Gastroesophageal sphincter (tissue), 4 donors: ENCODE data around the gene NRBP1. TPM values are rescaled to one million over a fixed set of nuclear protein-coding genes. Genes with fewer than 3 reads are reported as not detected.

Experiments
- ATAC-seq: fragments of 150-250 bp; one replicate; pipeline ENCODE4 v1.9.1; 2016; ENCODE audit warnings: mild to moderate bottlenecking, moderate library complexity
- H3K27ac ChIP-seq, 4 donors: fragments of 200-600 bp; sonication (generic) in 3 of 4; 1 replicate in 3 of 4; 2 replicates in 1 of 4; pipeline ENCODE4 v1.5.1; 2016 to 2019
- H3K27me3 ChIP-seq: fragments of 200-600 bp; sonication (generic); one replicate; pipeline ENCODE4 v1.5.1; 2019
- H3K36me3 ChIP-seq, 2 donors: fragments of 200-600 bp; sonication (generic); one replicate each; pipeline ENCODE4 v1.5.1; 2019; ENCODE audit warnings: control low read depth in 1 of 2
- H3K4me1 ChIP-seq, 3 donors: fragments of 200-600 bp; sonication (generic); 1 replicate in 2 of 3; 2 replicates in 1 of 3; pipeline ENCODE4 v1.5.1; 2016 to 2019; ENCODE audit warnings: control low read depth in 2 of 3
- H3K4me3 ChIP-seq, 2 donors: fragments of 200-600 bp; sonication (generic); one replicate each; pipeline ENCODE4 v1.5.1; 2019; ENCODE audit warnings: mild to moderate bottlenecking in 1 of 2, moderate library complexity in 1 of 2
- H3K9me3 ChIP-seq, 3 donors: fragments of 200-600 bp; sonication (generic); one replicate each; pipeline ENCODE4 v1.5.1; 2017 to 2019; ENCODE audit warnings: control low read depth in 2 of 3
- CTCF ChIP-seq, 4 experiments: fragments of 200-600 bp in 2 of 4; fragments of 450-650 bp in 2 of 4; sonication (generic) in 1 of 4; IDR thresholded peaks; one replicate each; pipeline ENCODE4 v1.5.1; 2017 to 2019; ENCODE audit warnings: antibody characterized with exemption in 4 of 4, mild to moderate bottlenecking in 2 of 4, moderate library complexity in 2 of 4
- EP300 ChIP-seq: sonication (generic); formaldehyde crosslinking; IDR thresholded peaks from one replicate; pipeline ENCODE4 v1.6.1; 2017; ENCODE audit warnings: antibody characterized with exemption, mild to moderate bottlenecking
- POLR2A ChIP-seq, 2 donors: fragments of 450-650 bp; IDR thresholded peaks; one replicate each; pipeline ENCODE4 v1.6.1; 2017; ENCODE audit warnings: antibody characterized with exemption in 2 of 2, mild to moderate bottlenecking in 2 of 2, moderate library complexity in 1 of 2
- POLR2AphosphoS5 ChIP-seq: sonication (generic); formaldehyde crosslinking; IDR thresholded peaks from one replicate; pipeline ENCODE4 v1.6.1; 2017; ENCODE audit warnings: antibody characterized with exemption
- WGBS, 2 donors: methylation state at CpG; one replicate each; pipeline ENCODE4 v1.1.5; 2018; ENCODE audit warnings: low coverage in 1 of 2; 5-methylcytosine and 5-hydroxymethylcytosine counted together
- total RNA-seq, 4 donors: library from RNA; depleted of rRNA; stranded (reverse); fragments of >200 nt; gene quantifications; one replicate each; pipeline ENCODE4 v1.1.0, GENCODE V29; 2016

Gene NRBP1
- total RNA-seq, 4 donors from 2014 or later: 78.5 to 90.7 (median 89.1) TPM

GRCh38 chr2:27398962-27399361 lies 29.5 kb upstream of the NRBP1 start:
- Histone ChIP-seq H3K9me3 (no peaks in the 10 kb centered on the region), H3K4me3 (no peak overlapping the region), H3K27me3 (no peaks in the 10 kb centered on the region), H3K36me3 (no peaks in the 10 kb centered on the region), H3K27ac (no peak overlapping the region), H3K4me1 (no peaks in the 10 kb centered on the region)
- WGBS, 2 donors: 96% methylated on average over 5 of the region's 5 CpGs; no CpG with 5 or more reads in 1 of the 2 donors
- no peak for ATAC-seq
- TF ChIP-seq EP300 (no peak), CTCF (IDR thresholded peaks at IDR 0.05) (no peak), POLR2A (IDR thresholded peaks at IDR 0.05) (no peak), POLR2AphosphoS5 (no peak)

- Histone ChIP-seq H3K27ac (no peak overlapping the region), H3K9me3 (no peaks in the 10 kb centered on the region), H3K4me3 (no peak overlapping the region), H3K4me1 (no peaks in the 10 kb centered on the region), H3K27me3 (no peaks in the 10 kb centered on the region), H3K36me3 (peaks cover 0 to 8% of the 10 kb centered on the region in 2 donors)
- ATAC-seq: no peak
- 90 to 94% methylated on average over 2 of the region's 2 CpGs for WGBS, 2 donors
- TF ChIP-seq EP300 (no peak), POLR2AphosphoS5 (no peak), POLR2A (IDR thresholded peaks at IDR 0.05) (no peak), CTCF (IDR thresholded peaks at IDR 0.05) (no peak)
Observed at GRCh38 chr2:27400348-27401135, 27.9 kb upstream of the NRBP1 start.

- Histone ChIP-seq H3K27ac (no peak overlapping the region), H3K4me3 (peak overlapping the region in 1 of 2 donors; percentile 99), H3K27me3 (no peaks in the 10 kb centered on the region), H3K9me3 (no peaks in the 10 kb centered on the region), H3K36me3 (peaks cover 0 to 8% of the 10 kb centered on the region in 2 donors), H3K4me1 (peaks cover 0 to 36% (median 12%) of the 10 kb centered on the region in 3 donors)
- ATAC-seq: no peak
- peak; percentile 42 to 57 (median 55) for TF ChIP-seq CTCF (IDR thresholded peaks at IDR 0.05)
- TF ChIP-seq EP300: no peak
- TF ChIP-seq POLR2AphosphoS5: no peak
- 5 to 52% methylated on average over 7 to 16 of the region's 16 CpGs for WGBS, 2 donors
Observed at GRCh38 chr2:27407798-27408491, 20.5 kb upstream of the NRBP1 start.

- peak; percentile 34 for ATAC-seq
- TF ChIP-seq CTCF (IDR thresholded peaks at IDR 0.05) (no peak), POLR2AphosphoS5 (no peak), EP300 (no peak), POLR2A (IDR thresholded peaks at IDR 0.05) (no peak)
- Histone ChIP-seq H3K27ac (peak overlapping the region; percentile 47 to 94 (median 90)), H3K4me1 (peaks cover 0 to 36% (median 12%) of the 10 kb centered on the region in 3 donors), H3K36me3 (peaks cover 0 to 8% of the 10 kb centered on the region in 2 donors), H3K9me3 (no peaks in the 10 kb centered on the region), H3K4me3 (peak overlapping the region; percentile 65 to 99), H3K27me3 (no peaks in the 10 kb centered on the region)
- WGBS, 2 donors: 0% methylated on average over 4 to 13 of the region's 33 CpGs
Observed at GRCh38 chr2:27408601-27409320, 19.7 kb upstream of the NRBP1 start.
